ENCODE measurements around the gene PON3.
"Not testable (repeated sequence)": the region's sequence is repeated elsewhere in the genome, so short reads cannot be mapped to it uniquely, and the experiment has no call there.

Gene PON3

DNA sequence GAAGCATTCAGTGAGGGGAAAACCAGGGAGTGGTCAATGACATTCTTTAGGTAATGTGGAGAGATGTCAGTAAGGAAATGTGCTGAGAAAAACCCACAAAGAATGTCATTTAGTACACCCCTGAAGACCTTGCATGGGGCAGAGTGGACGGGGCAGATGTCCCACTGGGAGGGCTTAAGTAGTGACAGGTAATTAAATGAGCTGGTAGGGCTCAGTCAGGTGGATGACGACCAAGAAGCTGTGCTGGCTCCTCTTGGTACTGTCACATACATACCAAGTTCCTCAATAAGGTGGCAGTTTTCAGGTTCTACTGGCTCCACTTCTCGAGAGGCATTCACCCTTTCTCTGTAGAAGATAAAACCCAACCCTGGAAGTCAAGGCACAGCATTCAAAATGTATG lies 1.8 kb downstream of the PON3 start:
- no peak overlapping the region for H3K4me3 Mint-ChIP-seq
- DNase-seq, result no peak
- peaks cover 9% of the 10 kb centered on the region for H3K4me1 Mint-ChIP-seq (ENCODE audit: low read depth)
- no peaks in the 10 kb centered on the region for H3K9me3 Mint-ChIP-seq
- peaks cover 48% of the 10 kb centered on the region for H3K27me3 Mint-ChIP-seq
- H3K36me3 Mint-ChIP-seq (ENCODE audit: low read depth), result no peaks in the 10 kb centered on the region
- H3K27ac Mint-ChIP-seq, result no peak overlapping the region

- Mint-ChIP-seq H3K9me3 (peaks cover 10% of the 10 kb centered on the region), H3K36me3 (ENCODE audit: low read depth) (no peaks in the 10 kb centered on the region), H3K4me1 (ENCODE audit: low read depth) (peaks cover 9% of the 10 kb centered on the region), H3K27ac (no peak overlapping the region), H3K4me3 (no peak overlapping the region), H3K27me3 (peaks cover 40% of the 10 kb centered on the region)
- DNase-seq, result no peak
Observed at GRCh38 chr7:95391761-95392160, 4.4 kb downstream of the PON3 start.

GRCh38 chr7:95389516-95389915 lies 6.7 kb downstream of the PON3 start:
- Mint-ChIP-seq H3K4me3 (no peak overlapping the region), H3K36me3 (ENCODE audit: low read depth) (no peaks in the 10 kb centered on the region), H3K27ac (no peak overlapping the region), H3K4me1 (ENCODE audit: low read depth) (no peaks in the 10 kb centered on the region), H3K27me3 (peaks cover 28% of the 10 kb centered on the region), H3K9me3 (peaks cover 10% of the 10 kb centered on the region)
- no peak for DNase-seq

DNA sequence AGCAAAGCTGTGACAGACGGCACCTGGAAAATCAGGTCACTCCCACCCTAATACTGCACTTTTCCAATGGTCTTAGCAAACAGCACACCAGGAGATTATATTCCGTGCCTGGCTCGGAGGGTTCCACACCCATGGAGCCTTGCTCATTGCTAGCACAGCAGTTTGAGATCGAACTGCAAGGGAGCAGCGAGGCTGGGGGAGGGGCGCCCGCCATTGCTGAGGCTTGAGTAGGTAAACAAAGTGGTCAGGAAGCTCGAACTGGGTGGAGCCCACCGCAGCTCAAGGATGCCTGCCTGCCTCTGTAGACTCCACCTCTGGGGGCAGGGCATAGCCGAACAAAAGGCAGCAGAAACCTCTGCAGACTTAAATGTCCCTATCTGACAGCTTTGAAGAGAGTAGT lies 16.7 kb downstream of the PON3 start:
- DNase-seq; H3K36me3 Mint-ChIP-seq (ENCODE audit: low read depth); H3K4me1 Mint-ChIP-seq (ENCODE audit: low read depth); H3K4me3 Mint-ChIP-seq; H3K27ac Mint-ChIP-seq; H3K9me3 Mint-ChIP-seq: not testable (repeated sequence)
- peaks cover 26% of the 10 kb centered on the region for H3K27me3 Mint-ChIP-seq

- DNase-seq, result no peak
- H3K36me3 Mint-ChIP-seq (ENCODE audit: low read depth), result no peaks in the 10 kb centered on the region
- no peak overlapping the region for H3K27ac Mint-ChIP-seq
- no peaks in the 10 kb centered on the region for H3K4me1 Mint-ChIP-seq (ENCODE audit: low read depth)
- H3K9me3 Mint-ChIP-seq, result peaks cover 4% of the 10 kb centered on the region
- H3K27me3 Mint-ChIP-seq, result peaks cover 22% of the 10 kb centered on the region
- no peak overlapping the region for H3K4me3 Mint-ChIP-seq
Observed at GRCh38 chr7:95376632-95377400, 19.4 kb downstream of the PON3 start.

DNA sequence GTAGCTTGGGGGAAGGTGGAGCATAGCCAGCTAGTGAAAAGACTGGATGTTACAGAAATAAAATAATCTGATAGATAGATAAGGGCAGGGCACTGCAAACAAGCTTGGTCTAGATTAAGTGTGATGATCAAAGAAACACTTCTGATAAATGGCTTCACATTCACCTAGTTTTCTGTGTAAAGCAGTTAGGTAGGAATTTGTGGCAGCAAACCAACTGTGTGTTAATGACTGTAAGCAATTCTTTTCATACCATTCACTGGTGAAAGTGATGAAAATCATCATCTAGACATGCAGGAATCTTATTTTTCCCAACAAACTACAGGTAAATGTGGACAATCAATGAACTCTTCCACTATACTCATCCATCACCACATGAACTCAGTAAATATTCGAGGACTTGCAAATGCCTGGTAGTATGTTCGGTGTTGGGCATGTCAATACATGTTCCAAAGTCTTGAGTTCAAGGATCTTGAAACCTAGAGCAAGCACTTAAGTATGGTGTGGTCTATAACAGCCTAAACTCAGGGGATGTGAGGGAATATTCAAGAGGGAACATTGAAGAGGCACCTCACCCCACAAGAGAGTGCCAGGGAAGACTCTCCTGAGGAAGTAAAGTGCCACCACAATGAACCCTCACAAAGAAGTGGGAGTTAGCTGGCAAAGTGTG lies 20.5 kb downstream of the PON3 start:
- Mint-ChIP-seq H3K4me3 (no peak overlapping the region), H3K27me3 (peaks cover 20% of the 10 kb centered on the region), H3K27ac (no peak overlapping the region), H3K36me3 (ENCODE audit: low read depth) (no peaks in the 10 kb centered on the region), H3K9me3 (peaks cover 4% of the 10 kb centered on the region), H3K4me1 (ENCODE audit: low read depth) (no peaks in the 10 kb centered on the region)
- DNase-seq, result no peak

DNA sequence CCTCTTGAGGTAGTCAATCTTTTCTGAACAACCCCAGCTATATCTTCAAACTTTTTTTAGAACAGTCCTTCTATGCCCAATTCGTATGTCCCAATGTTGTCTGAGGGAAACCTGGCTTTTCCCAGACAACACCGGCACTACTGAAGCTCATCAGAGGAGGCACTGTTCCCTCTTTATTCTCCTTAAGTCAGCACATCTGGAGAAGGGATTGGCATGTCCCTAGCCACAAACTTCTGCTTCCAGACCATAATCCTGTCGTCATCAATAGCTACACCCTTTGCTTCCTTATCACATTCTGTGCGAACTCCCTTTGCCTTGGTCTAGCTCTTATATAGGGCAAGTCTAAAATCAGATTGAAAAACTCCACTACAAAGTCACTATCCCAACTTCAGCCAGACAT lies 22.9 kb downstream of the PON3 start:
- DNase-seq, result no peak
- no peak overlapping the region for H3K27ac Mint-ChIP-seq
- no peaks in the 10 kb centered on the region for H3K36me3 Mint-ChIP-seq (ENCODE audit: low read depth)
- peaks cover 4% of the 10 kb centered on the region for H3K9me3 Mint-ChIP-seq
- H3K27me3 Mint-ChIP-seq, result peaks cover 13% of the 10 kb centered on the region
- no peaks in the 10 kb centered on the region for H3K4me1 Mint-ChIP-seq (ENCODE audit: low read depth)
- H3K4me3 Mint-ChIP-seq, result no peak overlapping the region

DNA sequence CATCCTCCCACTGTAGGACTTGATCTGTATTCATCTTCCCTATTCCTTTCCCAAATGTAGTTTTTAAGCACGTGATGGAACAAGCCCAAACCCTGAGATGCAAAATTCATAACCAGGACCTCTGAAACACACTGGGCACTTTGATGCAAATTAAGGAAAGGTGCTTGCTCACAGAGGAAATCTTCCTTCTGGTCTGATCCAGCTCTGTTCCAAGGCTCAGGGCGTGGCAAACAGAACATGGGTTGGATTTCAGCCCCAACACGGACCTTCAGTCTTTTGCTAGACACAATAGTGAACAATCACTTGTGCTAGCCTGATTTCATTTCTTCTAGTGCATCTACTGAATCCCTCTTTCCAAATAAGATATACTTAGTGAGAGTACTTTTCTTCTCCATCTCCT lies 27.9 kb downstream of the PON3 start:
- H3K4me1 Mint-ChIP-seq (ENCODE audit: low read depth), result no peaks in the 10 kb centered on the region
- no peak overlapping the region for H3K27ac Mint-ChIP-seq
- DNase-seq, result no peak
- H3K9me3 Mint-ChIP-seq, result no peaks in the 10 kb centered on the region
- peaks cover 12% of the 10 kb centered on the region for H3K27me3 Mint-ChIP-seq
- H3K36me3 Mint-ChIP-seq (ENCODE audit: low read depth), result no peaks in the 10 kb centered on the region
- no peak overlapping the region for H3K4me3 Mint-ChIP-seq

- Mint-ChIP-seq H3K27me3 (peaks cover 12% of the 10 kb centered on the region), H3K4me1 (ENCODE audit: low read depth) (no peaks in the 10 kb centered on the region), H3K4me3 (no peak overlapping the region), H3K9me3 (no peaks in the 10 kb centered on the region), H3K27ac (no peak overlapping the region), H3K36me3 (ENCODE audit: low read depth) (no peaks in the 10 kb centered on the region)
- DNase-seq, result no peak
Observed at GRCh38 chr7:95367606-95368005, 28.6 kb downstream of the PON3 start.

DNA sequence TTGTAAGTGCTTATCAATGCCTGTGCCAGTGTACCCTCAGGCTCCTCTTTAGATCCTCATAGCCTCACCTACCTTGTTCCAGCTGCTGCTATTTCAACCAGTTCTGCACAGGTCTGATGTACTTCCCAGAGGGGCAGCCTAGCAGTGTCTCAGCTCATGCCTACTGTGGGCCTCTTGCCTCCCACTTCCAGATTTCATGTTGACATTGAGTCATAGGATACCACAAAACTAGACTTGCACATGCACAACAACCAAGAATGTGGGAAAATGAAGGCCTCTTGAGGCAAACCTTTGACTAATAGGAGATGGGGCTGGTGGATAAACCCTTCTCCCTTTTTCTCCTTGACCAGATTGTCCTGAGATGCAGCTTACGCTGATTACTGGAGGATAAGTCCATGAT lies 31.0 kb downstream of the PON3 start:
- Mint-ChIP-seq H3K4me3 (no peak overlapping the region), H3K27ac (no peak overlapping the region), H3K27me3 (peaks cover 12% of the 10 kb centered on the region), H3K9me3 (no peaks in the 10 kb centered on the region), H3K4me1 (ENCODE audit: low read depth) (no peaks in the 10 kb centered on the region), H3K36me3 (ENCODE audit: low read depth) (no peaks in the 10 kb centered on the region)
- no peak for DNase-seq

DNA sequence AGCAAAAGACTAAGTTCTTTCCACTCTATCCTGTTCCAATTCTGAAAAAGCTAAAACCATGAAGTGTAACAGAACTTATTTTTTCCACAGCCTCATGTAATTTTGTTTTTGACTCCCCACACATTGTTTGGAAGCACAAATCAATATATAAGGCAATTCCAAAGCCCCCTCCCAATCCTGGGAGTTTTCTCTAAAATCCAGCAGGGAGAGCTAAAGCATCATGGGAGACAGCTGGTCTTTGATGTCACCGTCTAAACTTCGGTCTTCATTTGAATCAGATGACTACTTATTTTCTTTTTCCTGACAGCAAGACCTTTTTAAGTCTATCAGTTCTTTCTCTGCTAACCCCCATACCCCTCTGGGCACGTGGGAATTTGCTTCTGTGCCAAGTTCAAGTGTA lies 38.6 kb downstream of the PON3 start:
- no peak for DNase-seq
- Mint-ChIP-seq H3K36me3 (ENCODE audit: low read depth) (no peaks in the 10 kb centered on the region), H3K27me3 (no peaks in the 10 kb centered on the region)

GRCh38 chr7:95342642-95343307 lies 53.4 kb downstream of the PON3 start:
- no peak overlapping the region for H3K27ac Mint-ChIP-seq
- no peak for DNase-seq
- no peak overlapping the region for H3K4me3 Mint-ChIP-seq
- no peaks in the 10 kb centered on the region for H3K4me1 Mint-ChIP-seq (ENCODE audit: low read depth)
- peaks cover 3% of the 10 kb centered on the region for H3K27me3 Mint-ChIP-seq
- no peaks in the 10 kb centered on the region for H3K9me3 Mint-ChIP-seq
- no peaks in the 10 kb centered on the region for H3K36me3 Mint-ChIP-seq (ENCODE audit: low read depth)

More for the DNA sequence above, 38.6 kb downstream of the PON3 start:
- Mint-ChIP-seq H3K27ac (no peak overlapping the region), H3K4me1 (ENCODE audit: low read depth) (no peaks in the 10 kb centered on the region), H3K4me3 (no peak overlapping the region), H3K9me3 (peaks cover 4% of the 10 kb centered on the region)

DNA sequence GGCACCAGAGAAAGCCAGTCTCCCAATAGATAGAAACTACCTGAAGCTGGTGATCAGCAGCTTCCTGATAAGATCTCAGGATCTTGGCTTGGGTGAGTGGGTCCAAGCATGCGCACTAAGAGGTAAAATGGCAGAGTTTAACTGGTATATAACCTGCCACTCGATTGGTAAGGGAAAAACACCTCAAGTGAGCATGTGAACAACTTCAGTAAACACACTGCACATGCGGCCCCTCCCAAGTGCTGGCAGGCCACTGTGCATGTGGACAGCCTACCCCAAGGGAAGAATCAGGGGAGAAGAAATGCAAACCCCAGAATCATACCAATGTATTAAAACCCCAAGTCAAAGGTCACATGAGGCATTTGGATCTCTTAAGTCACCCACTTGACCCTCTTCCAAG lies 54.1 kb downstream of the PON3 start:
- no peak for DNase-seq
- Mint-ChIP-seq H3K36me3 (ENCODE audit: low read depth) (no peaks in the 10 kb centered on the region), H3K4me1 (ENCODE audit: low read depth) (no peaks in the 10 kb centered on the region), H3K4me3 (no peak overlapping the region), H3K27me3 (peaks cover 3% of the 10 kb centered on the region), H3K9me3 (no peaks in the 10 kb centered on the region), H3K27ac (no peak overlapping the region)

GRCh38 chr7:95340491-95340890 lies 55.7 kb downstream of the PON3 start:
- DNase-seq, result no peak
- H3K27ac Mint-ChIP-seq, result no peak overlapping the region
- H3K36me3 Mint-ChIP-seq (ENCODE audit: low read depth), result no peaks in the 10 kb centered on the region

DNA sequence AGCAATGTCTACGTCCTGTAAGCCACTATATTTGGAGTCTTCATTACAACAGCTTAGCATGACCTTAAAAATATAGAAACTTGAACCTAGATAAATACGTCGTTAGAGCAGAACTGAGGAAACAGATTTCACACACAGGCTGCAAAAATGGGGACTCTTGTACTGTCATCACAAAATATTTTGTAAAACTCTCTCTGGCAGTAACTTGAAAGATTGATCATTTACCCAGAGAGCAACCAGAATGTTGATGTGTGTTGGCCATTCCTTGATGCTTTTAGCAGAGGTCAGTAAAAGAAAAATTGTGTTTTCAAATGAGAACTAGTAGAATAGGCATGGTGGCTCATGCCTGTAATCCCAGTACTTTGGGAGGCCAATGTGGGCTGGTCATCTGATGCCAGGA lies 57.3 kb downstream of the PON3 start:
- Mint-ChIP-seq H3K27me3 (peaks cover 3% of the 10 kb centered on the region), H3K4me3 (no peak overlapping the region), H3K27ac (no peak overlapping the region), H3K9me3 (no peaks in the 10 kb centered on the region), H3K4me1 (ENCODE audit: low read depth) (peaks cover 4% of the 10 kb centered on the region), H3K36me3 (ENCODE audit: low read depth) (no peaks in the 10 kb centered on the region)
- DNase-seq, result no peak

More at GRCh38 chr7:95340491-95340890, 55.7 kb downstream of the PON3 start:
- H3K27me3 Mint-ChIP-seq, result peaks cover 3% of the 10 kb centered on the region
- H3K4me1 Mint-ChIP-seq (ENCODE audit: low read depth), result peaks cover under 1% of the 10 kb centered on the region
- no peak overlapping the region for H3K4me3 Mint-ChIP-seq
- H3K9me3 Mint-ChIP-seq, result no peaks in the 10 kb centered on the region
